ENCODE data around the gene STARD4. TPM values are rescaled to one million over a fixed set of nuclear protein-coding genes. Genes with fewer than 3 reads are reported as not detected.

Gene STARD4
- total RNA-seq, 2 donors from 2014 or later, result 6.0 to 10.9 TPM

GRCh38 chr5:111517853-111518501 is 5.6 kb upstream of the STARD4 start:
- ATAC-seq (no peak), DNase-seq (no peak)
- no peak for TF ChIP-seq CTCF (IDR thresholded peaks at IDR 0.05)
- TF ChIP-seq POLR2A (IDR thresholded peaks at IDR 0.05), result no peak
- H3K27me3 ChIP-seq, result no peaks in the 10 kb centered on the region
- 83% methylated on average over 5 of the region's 5 CpGs for WGBS, 2 donors
- intact Hi-C loops (cut with DNase I), result no loop called here
- no peaks in the 10 kb centered on the region for H3K9me3 ChIP-seq
- H3K36me3 ChIP-seq (replicated peaks in 1 of 2; ENCODE audit: insufficient read depth in 1 of 2, low read depth in 2 of 2), result no peaks in the 10 kb centered on the region
- H3K4me3 ChIP-seq, result no peak overlapping the region
- H3K4me1 ChIP-seq, result peaks cover 15% of the 10 kb centered on the region
- no peak overlapping the region for H3K27ac ChIP-seq

GRCh38 chr5:111514087-111514486 is 1.8 kb upstream of the STARD4 start:
- H3K27me3 ChIP-seq, result no peaks in the 10 kb centered on the region
- no peaks in the 10 kb centered on the region for H3K36me3 ChIP-seq (replicated peaks in 1 of 2; ENCODE audit: insufficient read depth in 1 of 2, low read depth in 2 of 2)
- no peak overlapping the region for H3K4me3 ChIP-seq
- intact Hi-C loops (cut with DNase I), result no loop called here
- DNase-seq, result no peak
- peaks cover 20% of the 10 kb centered on the region for H3K4me1 ChIP-seq
- TF ChIP-seq POLR2A (IDR thresholded peaks at IDR 0.05), result no peak
- no peaks in the 10 kb centered on the region for H3K9me3 ChIP-seq
- H3K27ac ChIP-seq, result no peak overlapping the region
- 88 to 91% methylated on average over 3 of the region's 3 CpGs for WGBS, 2 donors
- no peak for ATAC-seq

GRCh38 chr5:111513131-111513520 is 791 bp upstream of the STARD4 start:
- Histone ChIP-seq H3K27ac (peak overlapping the region; percentile 27 to 91 (median 84)), H3K36me3 (replicated peaks in 1 of 2; ENCODE audit: insufficient read depth in 1 of 2, low read depth in 2 of 2) (no peaks in the 10 kb centered on the region), H3K4me1 (peaks cover 22% of the 10 kb centered on the region), H3K4me3 (peak overlapping the region; percentile 55 to 71), H3K9me3 (no peaks in the 10 kb centered on the region), H3K27me3 (no peaks in the 10 kb centered on the region)
- ATAC-seq, result no peak
- intact Hi-C loops (cut with DNase I), result no loop called here
- TF ChIP-seq POLR2A (IDR thresholded peaks at IDR 0.05), result no peak
- TF ChIP-seq CTCF (IDR thresholded peaks at IDR 0.05), result no peak
- WGBS, 2 donors, result 19 to 20% methylated on average over 6 of the region's 6 CpGs
- DNase-seq, result no peak

- intact Hi-C loops (cut with DNase I), result no loop called here
- H3K4me1 ChIP-seq, result peaks cover 22% of the 10 kb centered on the region
- ATAC-seq (peak; percentile 2), DNase-seq (no peak)
- H3K4me3 ChIP-seq, result peak overlapping the region; percentile 55 to 71
- no peaks in the 10 kb centered on the region for H3K36me3 ChIP-seq (replicated peaks in 1 of 2; ENCODE audit: insufficient read depth in 1 of 2, low read depth in 2 of 2)
- H3K9me3 ChIP-seq, result no peaks in the 10 kb centered on the region
- H3K27me3 ChIP-seq, result no peaks in the 10 kb centered on the region
- peak overlapping the region; percentile 64 to 91 (median 84) for H3K27ac ChIP-seq
- TF ChIP-seq POLR2A (IDR thresholded peaks at IDR 0.05) (no peak), CTCF (IDR thresholded peaks at IDR 0.05) (no peak)
- 0% methylated on average over 7 to 32 of the region's 32 CpGs for WGBS, 2 donors
Measured at GRCh38 chr5:111511831-111512374, 432 bp downstream of the STARD4 start.

- Histone ChIP-seq H3K4me1 (peaks cover 22% of the 10 kb centered on the region), H3K27ac (peak overlapping the region in 3 of 4 donors; percentile 0 to 91 (median 87)), H3K9me3 (no peaks in the 10 kb centered on the region), H3K27me3 (no peaks in the 10 kb centered on the region), H3K36me3 (replicated peaks in 1 of 2; ENCODE audit: insufficient read depth in 1 of 2, low read depth in 2 of 2) (no peaks in the 10 kb centered on the region), H3K4me3 (peak overlapping the region in 1 of 2 donors; percentile 55)
- DNase-seq (no peak), ATAC-seq (no peak)
- TF ChIP-seq POLR2A (IDR thresholded peaks at IDR 0.05) (no peak), CTCF (IDR thresholded peaks at IDR 0.05) (no peak)
- WGBS, 2 donors, result 3 to 6% methylated on average over 2 of the region's 2 CpGs
- intact Hi-C loops (cut with DNase I), result no loop called here
Measured at GRCh38 chr5:111511174-111511830, 1.0 kb downstream of the STARD4 start.

Data from body of pancreas (tissue), 4 donors.